Spleen (tissue), 11 donors: Measurements from ENCODE around the gene PLD2. TPM values are rescaled to one million over a fixed set of nuclear protein-coding genes. Genes with fewer than 3 reads are reported as not detected.
A peak's percentile ranks its signal among the peaks of the same experiment; 100 is the strongest.

Source experiments
- DNase-seq: peaks from one replicate; pipeline ENCODE4 v3.0.0-alpha.2; 2020
- H3K27ac ChIP-seq, 8 donors: fragments of 200-600 bp; sonication (generic) in 7 of 8; 1 replicate in 4 of 8; 2 replicates in 4 of 8; pipeline versions ENCODE4 v1.5.0 to v1.8.0; 2016 to 2021; ENCODE audit warnings: inconsistent platforms in 4 of 8, mild to moderate bottlenecking in 4 of 8, moderate library complexity in 1 of 8
- H3K27me3 ChIP-seq, 7 donors: fragments of 200-600 bp; sonication (generic) in 6 of 7; replicated peaks in 1 of 7; 1 replicate in 4 of 7; 2 replicates in 3 of 7; pipeline versions ENCODE4 v1.5.0 to v1.8.0; 2016 to 2021; ENCODE audit warnings: inconsistent platforms in 3 of 7, mild to moderate bottlenecking in 1 of 7
- H3K36me3 ChIP-seq, 6 donors: fragments of 200-600 bp; sonication (generic) in 5 of 6; 1 replicate in 4 of 6; 2 replicates in 2 of 6; pipeline versions ENCODE4 v1.5.0 to v1.8.0; 2016 to 2021; ENCODE audit warnings: inconsistent platforms in 2 of 6
- H3K4me1 ChIP-seq, 6 donors: fragments of 200-600 bp; sonication (generic) in 5 of 6; 1 replicate in 3 of 6; 2 replicates in 3 of 6; pipeline versions ENCODE4 v1.5.0 to v1.8.0; 2016 to 2021; ENCODE audit warnings: inconsistent platforms in 3 of 6
- H3K4me3 ChIP-seq, 8 donors: fragments of 200-600 bp; sonication (generic) in 7 of 8; 1 replicate in 4 of 8; 2 replicates in 4 of 8; pipeline versions ENCODE4 v1.5.0 to v1.8.0; 2016 to 2021; ENCODE audit warnings: inconsistent platforms in 4 of 8, mild to moderate bottlenecking in 4 of 8, moderate library complexity in 2 of 8
- H3K9me3 ChIP-seq, 8 donors: fragments of 200-600 bp; sonication (generic) in 7 of 8; 1 replicate in 4 of 8; 2 replicates in 4 of 8; pipeline versions ENCODE4 v1.5.0 to v1.8.0; 2016 to 2021; ENCODE audit warnings: inconsistent platforms in 4 of 8
- POLR2A ChIP-seq, 3 donors: fragments of 450-650 bp; IDR thresholded peaks; one replicate each; pipeline ENCODE4 v1.5.1; 2017; ENCODE audit warnings: antibody characterized with exemption in 3 of 3, mild to moderate bottlenecking in 1 of 3
- POLR2AphosphoS5 ChIP-seq, 3 donors: sonication (generic); formaldehyde crosslinking; IDR thresholded peaks; one replicate each; pipeline ENCODE4 v1.5.1; 2017; ENCODE audit warnings: antibody characterized with exemption in 3 of 3
- WGBS, 5 donors: extraction: QIAGEN DNeasy Blood & Tissue Kit in 3 of 5; methylation state at CpG; one replicate each; pipeline versions ENCODE4 v1.1.5 to v1.1.7; 2013 to 2018; 5-methylcytosine and 5-hydroxymethylcytosine counted together
- intact Hi-C: fragments of 100-400 bp; cut with DNase I; formaldehyde crosslinking; loops from one replicate; pipeline ENCODE4 v1.15.0; 2023; ENCODE audit warnings: low total_unique reads
- polyA plus RNA-seq, 3 donors: library from polyadenylated mRNA; stranded (reverse); fragments of 200-250 nt; gene quantifications; one replicate each; pipeline ENCODE4 v1.2.1, GENCODE V29; 2013
- total RNA-seq, 7 donors: library from RNA; depleted of rRNA in 3 of 7; stranded (reverse); fragments of >200 nt in 3 of 7; fragmentation: NEBNext Ultra II Directional in 4 of 7; extraction: Animal tissue kit (Norgen Biotek cat#: 25700) in 4 of 7; gene quantifications; one replicate each; pipeline versions ENCODE4 v1.1.0 to v1.2.1, GENCODE V29; 2016 to 2021
- TF ChIP-seq, protein P1 (sequence below), 11 experiments: fragments of 200-600 bp in 7 of 11; fragments of 450-650 bp in 4 of 11; sonication (generic) in 4 of 11; IDR thresholded peaks in 8 of 11; conservative IDR thresholded peaks in 3 of 11; 1 replicate in 7 of 11; 2 replicates in 4 of 11; pipeline versions ENCODE4 v1.4.0 to v1.8.0; 2016 to 2021; ENCODE audit warnings: antibody characterized with exemption in 11 of 11, inconsistent platforms in 4 of 11, mild to moderate bottlenecking in 1 of 11
- donor health status: healthy with polysubstance abuse.
- donor health status: DM: no; HTN: no; CAD: no; lungs with moderate emphysema.
- donor health status: DM: no; HTN: no; CAD: no.
- donor health status: Bipolar disorder and iron deficiency.
- donor health status: healthy.
- donor health status: DM: no; HTN: no; CAD: no.
- donor health status: DM: yes; HTN: yes; CAD: no.

Gene PLD2
- total and polyA plus RNA-seq, 10 donors: 6.0 to 42.0 (median 26.1) TPM

DNA sequence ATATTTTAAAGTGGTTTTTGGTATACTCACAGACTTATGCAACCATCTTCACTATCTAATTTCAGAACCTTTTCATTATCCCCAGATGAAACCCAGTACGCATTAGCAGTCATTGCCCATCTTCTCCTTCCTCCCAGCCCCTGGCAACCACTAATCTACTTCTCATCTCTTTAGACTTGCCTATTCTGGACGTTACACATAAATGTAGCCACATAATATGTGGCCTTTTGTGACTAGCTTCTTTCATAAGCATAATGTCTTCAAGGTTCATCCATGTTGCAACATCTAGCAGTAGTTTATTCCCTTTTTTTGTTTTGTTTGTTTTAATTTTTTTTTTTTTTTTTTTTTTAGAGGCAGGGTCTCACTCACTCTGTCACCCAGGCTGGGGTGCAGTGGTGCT is 63.9 kb downstream of the PLD2 start:
- no peaks in the 10 kb centered on the region for H3K9me3 ChIP-seq
- no peaks in the 10 kb centered on the region for H3K27me3 ChIP-seq
- 70 to 80% (median 77%) methylated on average over 2 of the region's 2 CpGs for WGBS, 5 donors
- peaks cover 0 to 41% (median 16%) of the 10 kb centered on the region in 6 donors for H3K4me1 ChIP-seq
- TF ChIP-seq, protein P1, sequence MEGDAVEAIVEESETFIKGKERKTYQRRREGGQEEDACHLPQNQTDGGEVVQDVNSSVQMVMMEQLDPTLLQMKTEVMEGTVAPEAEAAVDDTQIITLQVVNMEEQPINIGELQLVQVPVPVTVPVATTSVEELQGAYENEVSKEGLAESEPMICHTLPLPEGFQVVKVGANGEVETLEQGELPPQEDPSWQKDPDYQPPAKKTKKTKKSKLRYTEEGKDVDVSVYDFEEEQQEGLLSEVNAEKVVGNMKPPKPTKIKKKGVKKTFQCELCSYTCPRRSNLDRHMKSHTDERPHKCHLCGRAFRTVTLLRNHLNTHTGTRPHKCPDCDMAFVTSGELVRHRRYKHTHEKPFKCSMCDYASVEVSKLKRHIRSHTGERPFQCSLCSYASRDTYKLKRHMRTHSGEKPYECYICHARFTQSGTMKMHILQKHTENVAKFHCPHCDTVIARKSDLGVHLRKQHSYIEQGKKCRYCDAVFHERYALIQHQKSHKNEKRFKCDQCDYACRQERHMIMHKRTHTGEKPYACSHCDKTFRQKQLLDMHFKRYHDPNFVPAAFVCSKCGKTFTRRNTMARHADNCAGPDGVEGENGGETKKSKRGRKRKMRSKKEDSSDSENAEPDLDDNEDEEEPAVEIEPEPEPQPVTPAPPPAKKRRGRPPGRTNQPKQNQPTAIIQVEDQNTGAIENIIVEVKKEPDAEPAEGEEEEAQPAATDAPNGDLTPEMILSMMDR (IDR thresholded peaks at IDR 0.05 in 8 of 11, conservative IDR thresholded peaks at IDR 0.05 in 3 of 11): no peak
- no peak for TF ChIP-seq POLR2AphosphoS5 (IDR thresholded peaks at IDR 0.05)
- no peak for TF ChIP-seq POLR2A (IDR thresholded peaks at IDR 0.05)
- DNase-seq: no peak
- H3K36me3 ChIP-seq: peaks cover 0 to 27% (median 0%) of the 10 kb centered on the region in 6 donors
- H3K27ac ChIP-seq: peak overlapping the region in 1 of 8 donors; percentile 8
- intact Hi-C loops: no loop called here
- no peak overlapping the region for H3K4me3 ChIP-seq

DNA sequence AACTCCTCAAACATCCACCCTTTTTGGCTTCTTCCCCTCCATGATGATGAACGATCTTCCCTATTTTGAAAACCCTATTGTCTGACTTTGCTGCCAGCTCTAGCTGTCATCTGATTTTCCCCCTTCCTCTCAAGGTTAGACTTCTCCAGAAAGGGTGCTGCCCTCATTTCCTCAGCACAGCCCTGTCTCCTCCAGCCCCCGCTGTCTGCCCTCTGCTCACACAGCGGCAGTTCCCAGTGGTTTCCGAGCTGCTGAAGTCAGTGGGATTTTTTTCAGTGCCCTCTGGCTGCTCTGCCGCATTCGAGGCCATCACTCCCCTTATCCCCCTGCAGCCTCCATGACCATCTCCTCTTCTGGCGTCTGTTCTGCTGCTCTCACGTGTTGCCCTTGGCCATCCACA is 65.8 kb downstream of the PLD2 start:
- DNase-seq: peak; percentile 72
- H3K27ac ChIP-seq: peak overlapping the region in 5 of 8 donors; percentile 16 to 65 (median 40)
- H3K27me3 ChIP-seq: no peaks in the 10 kb centered on the region
- peaks cover 0 to 44% (median 0%) of the 10 kb centered on the region in 6 donors for H3K36me3 ChIP-seq
- intact Hi-C loops: no loop called here
- no peaks in the 10 kb centered on the region for H3K9me3 ChIP-seq
- no peak overlapping the region for H3K4me3 ChIP-seq
- peaks cover 0 to 49% (median 16%) of the 10 kb centered on the region in 6 donors for H3K4me1 ChIP-seq
- 35 to 51% (median 48%) methylated on average over 8 of the region's 8 CpGs for WGBS, 5 donors
- peak; percentile 26 to 67 (median 45) for TF ChIP-seq POLR2AphosphoS5 (IDR thresholded peaks at IDR 0.05)
- TF ChIP-seq, protein P1 (IDR thresholded peaks at IDR 0.05 in 8 of 11, conservative IDR thresholded peaks at IDR 0.05 in 3 of 11): no peak

Other genes with a start within 250 kb of the PLD2 start
- gene GGT6, start 246.6 kb upstream of the PLD2 start, total RNA-seq: under 1 TPM in 1 of 7 donors, not detected in 6; 0.42 TPM
- gene GGT6, start 246.6 kb upstream of the PLD2 start, polyA plus RNA-seq: under 1 TPM in 1 of 3 donors, not detected in 2; 0.03 TPM
- 1 to 10 TPM in 2 of 7 donors, under 1 TPM in 5; 0.42 to 1.5 (median 0.97) TPM for gene SMTNL2, start 222.6 kb upstream of the PLD2 start, total RNA-seq
- under 1 TPM; 0.22 to 0.67 (median 0.36) TPM for gene SMTNL2, start 222.6 kb upstream of the PLD2 start, polyA plus RNA-seq
- 1 to 10 TPM in 2 of 7 donors, under 1 TPM in 4, not detected in 1; 0.46 to 2.6 (median 0.88) TPM for gene ALOX15, start 165.5 kb upstream of the PLD2 start, total RNA-seq
- under 1 TPM; 0.04 to 0.09 (median 0.06) TPM for gene ALOX15, start 165.5 kb upstream of the PLD2 start, polyA plus RNA-seq
- gene PELP1, start 103.0 kb upstream of the PLD2 start, total RNA-seq: 10 to 100 TPM; 21.7 to 67.6 (median 43.9) TPM
- 10 to 100 TPM; 15.7 to 34.9 (median 25.8) TPM for gene PELP1, start 103.0 kb upstream of the PLD2 start, polyA plus RNA-seq
- gene ARRB2, start 96.5 kb upstream of the PLD2 start, total RNA-seq: 100 to 1,000 TPM; 117 to 416 (median 226) TPM
- 100 to 1,000 TPM in 2 of 3 donors, 10 to 100 TPM in 1; 61.4 to 127 (median 120) TPM for gene ARRB2, start 96.5 kb upstream of the PLD2 start, polyA plus RNA-seq
- 10 to 100 TPM; 17.1 to 42.7 (median 22.3) TPM for gene MED11, start 75.7 kb upstream of the PLD2 start, total RNA-seq
- gene MED11, start 75.7 kb upstream of the PLD2 start, polyA plus RNA-seq: 10 to 100 TPM; 42.9 to 47.1 (median 43.8) TPM
- 10 to 100 TPM in 1 of 7 donors, 1 to 10 TPM in 6; 3.8 to 11.5 (median 5.2) TPM for gene ZMYND15, start 67.3 kb upstream of the PLD2 start, total RNA-seq
- gene ZMYND15, start 67.3 kb upstream of the PLD2 start, polyA plus RNA-seq: 1 to 10 TPM; 1.8 to 3.1 (median 2.2) TPM
- gene CXCL16, start 67.2 kb upstream of the PLD2 start, total RNA-seq: 100 to 1,000 TPM in 1 of 7 donors, 10 to 100 TPM in 6; 45.5 to 104 (median 70.5) TPM
- gene CXCL16, start 67.2 kb upstream of the PLD2 start, polyA plus RNA-seq: 10 to 100 TPM; 11.5 to 29.0 (median 17.2) TPM
- gene TM4SF5, start 35.3 kb upstream of the PLD2 start, total RNA-seq: not detected
- gene TM4SF5, start 35.3 kb upstream of the PLD2 start, polyA plus RNA-seq: not detected
- 10 to 100 TPM in 5 of 7 donors, 1 to 10 TPM in 2; 5.8 to 74.3 (median 16.5) TPM for gene VMO1, start 20.8 kb upstream of the PLD2 start, total RNA-seq
- 10 to 100 TPM in 1 of 3 donors, 1 to 10 TPM in 2; 5.0 to 10.9 (median 8.4) TPM for gene VMO1, start 20.8 kb upstream of the PLD2 start, polyA plus RNA-seq
- not detected for gene GLTPD2, start 18.2 kb upstream of the PLD2 start, total RNA-seq
- under 1 TPM in 1 of 3 donors, not detected in 2; 0.06 TPM for gene GLTPD2, start 18.2 kb upstream of the PLD2 start, polyA plus RNA-seq
- gene PSMB6, start 11.0 kb upstream of the PLD2 start, total RNA-seq: 100 to 1,000 TPM in 1 of 7 donors, 10 to 100 TPM in 6; 72.9 to 143 (median 84.0) TPM
- 100 to 1,000 TPM; 106 to 161 (median 124) TPM for gene PSMB6, start 11.0 kb upstream of the PLD2 start, polyA plus RNA-seq
- 100 to 1,000 TPM in 3 of 7 donors, 10 to 100 TPM in 4; 59.9 to 129 (median 92.2) TPM for gene MINK1, start 26.2 kb downstream of the PLD2 start, total RNA-seq
- 10 to 100 TPM; 15.9 to 52.4 (median 28.4) TPM for gene MINK1, start 26.2 kb downstream of the PLD2 start, polyA plus RNA-seq
- 1 to 10 TPM; 1.6 to 4.1 (median 2.6) TPM for gene C17orf107, start 92.4 kb downstream of the PLD2 start, total RNA-seq
- under 1 TPM; 0.15 to 0.70 (median 0.26) TPM for gene C17orf107, start 92.4 kb downstream of the PLD2 start, polyA plus RNA-seq
- gene CHRNE, start 95.9 kb downstream of the PLD2 start, total RNA-seq: 1 to 10 TPM in 4 of 7 donors, under 1 TPM in 3; 0.33 to 3.0 (median 1.9) TPM
- gene CHRNE, start 95.9 kb downstream of the PLD2 start, polyA plus RNA-seq: 1 to 10 TPM; 1.2 to 1.4 (median 1.3) TPM
- gene GP1BA, start 125.1 kb downstream of the PLD2 start, total RNA-seq: 1 to 10 TPM; 1.8 to 6.1 (median 3.0) TPM
- gene GP1BA, start 125.1 kb downstream of the PLD2 start, polyA plus RNA-seq: 1 to 10 TPM; 2.0 to 2.9 (median 2.8) TPM
- 10 to 100 TPM; 37.2 to 61.0 (median 42.9) TPM for gene SLC25A11, start 132.9 kb downstream of the PLD2 start, total RNA-seq
- 10 to 100 TPM; 22.1 to 52.6 (median 32.3) TPM for gene SLC25A11, start 132.9 kb downstream of the PLD2 start, polyA plus RNA-seq
- gene RNF167, start 133.1 kb downstream of the PLD2 start, total RNA-seq: 100 to 1,000 TPM in 1 of 7 donors, 10 to 100 TPM in 6; 57.6 to 109 (median 78.6) TPM
- gene RNF167, start 133.1 kb downstream of the PLD2 start, polyA plus RNA-seq: 100 to 1,000 TPM in 2 of 3 donors, 10 to 100 TPM in 1; 96.4 to 146 (median 129) TPM
- 1,000 to 10,000 TPM in 1 of 7 donors, 100 to 1,000 TPM in 6; 605 to 1,090 (median 842) TPM for gene PFN1, start 141.4 kb downstream of the PLD2 start, total RNA-seq
- 1,000 to 10,000 TPM in 1 of 3 donors, 100 to 1,000 TPM in 2; 663 to 1,039 (median 970) TPM for gene PFN1, start 141.4 kb downstream of the PLD2 start, polyA plus RNA-seq
- 10 to 100 TPM in 2 of 7 donors, 1 to 10 TPM in 5; 3.1 to 16.0 (median 8.8) TPM for gene ENO3, start 144.0 kb downstream of the PLD2 start, total RNA-seq
- gene ENO3, start 144.0 kb downstream of the PLD2 start, polyA plus RNA-seq: 10 to 100 TPM; 13.8 to 23.4 (median 15.4) TPM
- 10 to 100 TPM; 34.8 to 62.3 (median 47.8) TPM for gene SPAG7, start 160.7 kb downstream of the PLD2 start, total RNA-seq
- gene SPAG7, start 160.7 kb downstream of the PLD2 start, polyA plus RNA-seq: 10 to 100 TPM; 73.6 to 89.1 (median 87.9) TPM
- gene CAMTA2, start 180.5 kb downstream of the PLD2 start, total RNA-seq: 10 to 100 TPM; 36.6 to 78.0 (median 51.0) TPM
- gene CAMTA2, start 180.5 kb downstream of the PLD2 start, polyA plus RNA-seq: 10 to 100 TPM; 21.3 to 79.8 (median 45.2) TPM
- gene INCA1, start 190.4 kb downstream of the PLD2 start, total RNA-seq: 1 to 10 TPM; 1.1 to 2.1 (median 1.6) TPM
- 1 to 10 TPM; 2.4 to 5.8 (median 3.2) TPM for gene INCA1, start 190.4 kb downstream of the PLD2 start, polyA plus RNA-seq
- gene KIF1C, start 190.8 kb downstream of the PLD2 start, total RNA-seq: 100 to 1,000 TPM in 2 of 7 donors, 10 to 100 TPM in 5; 47.5 to 141 (median 79.7) TPM
- gene KIF1C, start 190.8 kb downstream of the PLD2 start, polyA plus RNA-seq: 10 to 100 TPM; 11.9 to 41.4 (median 12.0) TPM
- 1 to 10 TPM in 1 of 7 donors, under 1 TPM in 6; 0.34 to 2.0 (median 0.72) TPM for gene SLC52A1, start 228.3 kb downstream of the PLD2 start, total RNA-seq
- gene SLC52A1, start 228.3 kb downstream of the PLD2 start, polyA plus RNA-seq: under 1 TPM; 0.06 to 0.19 (median 0.11) TPM